DOHH2 (cell line): ENCODE results near the gene OLFM1.
"Not testable (repeated sequence)": the region's sequence is repeated elsewhere in the genome, so short reads cannot be mapped to it uniquely, and the experiment has no call there.

Experiments
- CTCF ChIP-seq: fragments of 200-600 bp; sonication (generic); IDR thresholded peaks from one replicate; pipeline ENCODE4 v1.5.1; 2014; ENCODE audit warnings: antibody characterized with exemption, mild to moderate bottlenecking, low read depth, low read length; ENCODE audit not compliant: poor library complexity, severe bottlenecking
- EZH2phosphoT487 ChIP-seq: fragments of 200-600 bp; sonication (generic); IDR thresholded peaks from 2 replicates; pipeline ENCODE4 v1.6.1; 2017; ENCODE audit warnings: borderline replicate concordance, mild to moderate bottlenecking, antibody characterized with exemption, low read length, moderate library complexity, mixed read lengths

- TF ChIP-seq CTCF, EZH2phosphoT487: not testable (repeated sequence)
Measured at GRCh38 chr9:135063466-135063865, 24.0 kb upstream of the OLFM1 start.
